ENCODE results near the gene PLPP4.

The PLPP4 gene

GRCh38 chr10:120613180-120613579, 156.2 kb downstream of the PLPP4 start:
- DNase-seq, result no peak

GRCh38 chr10:120614680-120615079, 157.7 kb downstream of the PLPP4 start:
- no peak for DNase-seq

- no peak for DNase-seq
Observed at GRCh38 chr10:120616311-120616911, 159.4 kb downstream of the PLPP4 start.

GRCh38 chr10:120628197-120628596, 171.2 kb downstream of the PLPP4 start:
- no peak for DNase-seq

GRCh38 chr10:120630266-120630665, 173.2 kb downstream of the PLPP4 start:
- DNase-seq, result no peak

GRCh38 chr10:120632047-120632446, 175.0 kb downstream of the PLPP4 start:
- DNase-seq, result no peak

- no peak for DNase-seq
Observed at GRCh38 chr10:120632942-120633341, 175.9 kb downstream of the PLPP4 start.

GRCh38 chr10:120634659-120635058, 177.6 kb downstream of the PLPP4 start:
- no peak for DNase-seq

All from fibroblast of skin of right biceps (primary cell).